ENCODE data around the gene SLC22A2.

SLC22A2 gene

DNA sequence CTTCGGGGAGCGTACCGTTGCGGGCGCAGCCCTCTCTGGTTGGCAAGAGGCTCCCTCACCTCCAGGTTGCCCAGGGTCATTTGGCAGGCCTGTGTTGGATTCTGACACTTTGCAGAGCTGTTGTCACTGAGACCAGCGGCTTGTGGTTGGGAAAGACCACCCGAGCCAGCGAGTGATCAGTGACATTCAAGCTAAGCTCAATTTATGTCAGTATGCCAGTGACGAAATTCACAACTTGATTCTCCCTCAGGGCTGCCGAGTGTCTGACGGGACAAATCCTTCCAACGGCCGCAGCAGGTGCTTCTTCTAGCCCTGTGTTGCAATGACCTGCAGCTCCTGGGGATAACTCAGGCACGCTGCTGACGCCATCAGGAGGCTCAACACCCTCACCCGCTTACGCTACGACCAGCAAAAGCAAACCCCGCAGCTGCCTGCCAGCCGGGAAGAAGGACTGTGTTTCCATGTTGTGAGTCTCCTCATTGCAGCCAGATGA, 16.9 kb upstream of the SLC22A2 start:
- no peak overlapping the region for H3K4me3 ChIP-seq (ENCODE audit: insufficient read depth, low read length, poor library complexity, severe bottlenecking)
- H3K4me2 ChIP-seq (ENCODE audit: low read depth, low read length, poor library complexity, severe bottlenecking), result no peak overlapping the region
- no peak overlapping the region for H3K27ac ChIP-seq (ENCODE audit: low read depth, low read length)
- H3K9me3 ChIP-seq (ENCODE audit: insufficient read depth, low read length), result no peaks in the 10 kb centered on the region
- no peak overlapping the region for H3K9ac ChIP-seq (ENCODE audit: low read length)
- H3K27me3 ChIP-seq (ENCODE audit: low read length), result no peaks in the 10 kb centered on the region
- no peaks in the 10 kb centered on the region for H3F3A ChIP-seq (ENCODE audit: insufficient read depth)
- no peaks in the 10 kb centered on the region for H3K79me2 ChIP-seq (ENCODE audit: insufficient read depth, low read length)
- H3K9me2 ChIP-seq (replicated peaks; ENCODE audit: insufficient read depth, low read length), result no peaks in the 10 kb centered on the region
- H3K36me3 ChIP-seq (ENCODE audit: low read length), result no peaks in the 10 kb centered on the region
- H4K20me1 ChIP-seq (ENCODE audit: low read depth, low read length), result no peaks in the 10 kb centered on the region
- no peak for TF ChIP-seq EZH2phosphoT487 (conservative IDR thresholded peaks at IDR 0.05; ENCODE audit: low read length)
- TF ChIP-seq, protein P1, sequence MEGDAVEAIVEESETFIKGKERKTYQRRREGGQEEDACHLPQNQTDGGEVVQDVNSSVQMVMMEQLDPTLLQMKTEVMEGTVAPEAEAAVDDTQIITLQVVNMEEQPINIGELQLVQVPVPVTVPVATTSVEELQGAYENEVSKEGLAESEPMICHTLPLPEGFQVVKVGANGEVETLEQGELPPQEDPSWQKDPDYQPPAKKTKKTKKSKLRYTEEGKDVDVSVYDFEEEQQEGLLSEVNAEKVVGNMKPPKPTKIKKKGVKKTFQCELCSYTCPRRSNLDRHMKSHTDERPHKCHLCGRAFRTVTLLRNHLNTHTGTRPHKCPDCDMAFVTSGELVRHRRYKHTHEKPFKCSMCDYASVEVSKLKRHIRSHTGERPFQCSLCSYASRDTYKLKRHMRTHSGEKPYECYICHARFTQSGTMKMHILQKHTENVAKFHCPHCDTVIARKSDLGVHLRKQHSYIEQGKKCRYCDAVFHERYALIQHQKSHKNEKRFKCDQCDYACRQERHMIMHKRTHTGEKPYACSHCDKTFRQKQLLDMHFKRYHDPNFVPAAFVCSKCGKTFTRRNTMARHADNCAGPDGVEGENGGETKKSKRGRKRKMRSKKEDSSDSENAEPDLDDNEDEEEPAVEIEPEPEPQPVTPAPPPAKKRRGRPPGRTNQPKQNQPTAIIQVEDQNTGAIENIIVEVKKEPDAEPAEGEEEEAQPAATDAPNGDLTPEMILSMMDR (IDR thresholded peaks at IDR 0.05; ENCODE audit: insufficient read depth, low read length, poor library complexity, severe bottlenecking), result no peak
- no peak overlapping the region for H2AFZ ChIP-seq (ENCODE audit: low read depth, low read length, severe bottlenecking)

DNA sequence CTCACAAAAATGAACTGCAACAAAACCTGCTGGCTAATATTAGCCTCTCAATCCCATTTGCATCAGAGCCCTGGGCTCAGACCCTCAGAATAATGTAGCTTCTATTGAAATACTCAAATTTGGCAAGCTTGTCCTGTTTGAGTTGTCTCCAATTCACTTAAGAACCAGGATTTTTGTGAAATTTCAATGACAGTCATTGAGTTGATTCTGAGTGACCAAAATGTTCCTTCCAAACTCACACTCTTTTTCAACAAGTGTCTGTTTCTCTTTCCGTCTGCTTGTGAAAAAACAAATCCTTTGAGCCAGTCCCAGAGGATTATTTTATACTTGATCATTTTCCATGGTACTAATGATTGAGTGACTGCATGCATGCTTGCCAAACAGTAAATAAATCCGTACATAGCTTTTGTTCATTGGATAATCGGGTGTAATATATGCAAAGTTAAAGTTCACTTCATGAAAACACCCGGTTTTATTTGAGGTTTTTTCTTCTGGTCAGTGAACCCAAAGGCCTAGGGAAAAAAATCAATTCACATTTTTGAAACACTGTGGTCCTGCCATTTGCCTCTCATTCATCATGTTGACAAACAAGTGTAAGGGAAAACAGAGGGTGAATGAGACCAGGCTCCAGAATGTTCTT, 16.4 kb upstream of the SLC22A2 start:
- H3K4me2 ChIP-seq (ENCODE audit: low read depth, low read length, poor library complexity, severe bottlenecking), result no peak overlapping the region
- H2AFZ ChIP-seq (ENCODE audit: low read depth, low read length, severe bottlenecking), result no peak overlapping the region
- H4K20me1 ChIP-seq (ENCODE audit: low read depth, low read length), result no peaks in the 10 kb centered on the region
- H3K27ac ChIP-seq (ENCODE audit: low read depth, low read length), result no peak overlapping the region
- no peaks in the 10 kb centered on the region for H3K9me3 ChIP-seq (ENCODE audit: insufficient read depth, low read length)
- H3K9ac ChIP-seq (ENCODE audit: low read length), result no peak overlapping the region
- no peaks in the 10 kb centered on the region for H3F3A ChIP-seq (ENCODE audit: insufficient read depth)
- H3K79me2 ChIP-seq (ENCODE audit: insufficient read depth, low read length), result no peaks in the 10 kb centered on the region
- TF ChIP-seq EZH2phosphoT487 (conservative IDR thresholded peaks at IDR 0.05; ENCODE audit: low read length), result no peak
- TF ChIP-seq, protein P1 (IDR thresholded peaks at IDR 0.05; ENCODE audit: insufficient read depth, low read length, poor library complexity, severe bottlenecking), result no peak
- no peaks in the 10 kb centered on the region for H3K9me2 ChIP-seq (replicated peaks; ENCODE audit: insufficient read depth, low read length)
- no peaks in the 10 kb centered on the region for H3K27me3 ChIP-seq (ENCODE audit: low read length)
- no peaks in the 10 kb centered on the region for H3K36me3 ChIP-seq (ENCODE audit: low read length)
- H3K4me3 ChIP-seq (ENCODE audit: insufficient read depth, low read length, poor library complexity, severe bottlenecking), result no peak overlapping the region

DNA sequence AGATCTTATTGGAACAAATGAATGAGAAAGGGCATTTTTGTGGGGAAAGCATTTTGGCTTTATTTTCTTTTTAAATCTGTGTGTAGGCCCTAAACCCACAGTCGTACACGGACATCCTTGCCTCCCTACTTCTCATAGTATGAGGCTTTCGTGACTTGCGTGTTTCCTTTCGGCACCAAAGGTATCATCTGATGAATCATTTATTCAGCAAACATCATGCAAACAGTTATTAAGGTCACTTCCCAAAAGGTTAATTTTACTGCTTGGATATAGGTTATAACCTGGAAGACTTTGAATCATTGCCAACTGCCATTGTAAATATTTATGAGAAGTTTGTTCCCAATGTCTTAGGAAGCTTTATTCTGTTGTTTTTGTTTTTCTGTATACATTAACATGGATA, 15.1 kb upstream of the SLC22A2 start:
- no peaks in the 10 kb centered on the region for H3K27me3 ChIP-seq (ENCODE audit: low read length)
- H3K79me2 ChIP-seq (ENCODE audit: insufficient read depth, low read length), result no peaks in the 10 kb centered on the region
- no peaks in the 10 kb centered on the region for H3F3A ChIP-seq (ENCODE audit: insufficient read depth)
- no peak overlapping the region for H2AFZ ChIP-seq (ENCODE audit: low read depth, low read length, severe bottlenecking)
- H3K4me2 ChIP-seq (ENCODE audit: low read depth, low read length, poor library complexity, severe bottlenecking), result no peak overlapping the region
- no peak overlapping the region for H3K4me3 ChIP-seq (ENCODE audit: insufficient read depth, low read length, poor library complexity, severe bottlenecking)
- H3K9me3 ChIP-seq (ENCODE audit: insufficient read depth, low read length), result no peaks in the 10 kb centered on the region
- H3K9ac ChIP-seq (ENCODE audit: low read length), result no peak overlapping the region
- H4K20me1 ChIP-seq (ENCODE audit: low read depth, low read length), result no peaks in the 10 kb centered on the region
- no peak for TF ChIP-seq EZH2phosphoT487 (conservative IDR thresholded peaks at IDR 0.05; ENCODE audit: low read length)
- TF ChIP-seq, protein P1 (IDR thresholded peaks at IDR 0.05; ENCODE audit: insufficient read depth, low read length, poor library complexity, severe bottlenecking), result no peak
- H3K27ac ChIP-seq (ENCODE audit: low read depth, low read length), result no peak overlapping the region
- H3K36me3 ChIP-seq (ENCODE audit: low read length), result no peaks in the 10 kb centered on the region
- H3K9me2 ChIP-seq (replicated peaks; ENCODE audit: insufficient read depth, low read length), result no peaks in the 10 kb centered on the region

Data from SU-DHL-6 (cell line).